Memory B cell (primary cell): ENCODE measurements around the gene TBC1D20.
"Not testable (repeated sequence)": the region's sequence is repeated elsewhere in the genome, so short reads cannot be mapped to it uniquely, and the experiment has no call there.

ENCODE experiments used
- ATAC-seq: fragments of 150-1000 bp; cut with Tn5 transposase; 2 replicates; pipeline ENCODE4 v1.10.0; 2021; ENCODE audit warnings: low read depth, mild to moderate bottlenecking, moderate library complexity
- DNase-seq, 2 donors: peaks; one replicate each; pipeline ENCODE4 v3.0.0; 2022; ENCODE audit warnings: low spot score in 2 of 2
- H3K27ac Mint-ChIP-seq: one replicate; pipeline ENCODE4 v1.8.0; 2022; ENCODE audit warnings: mild to moderate bottlenecking, moderate library complexity, mixed read lengths
- H3K27me3 Mint-ChIP-seq: one replicate; pipeline ENCODE4 v1.8.0; 2022; ENCODE audit warnings: mixed read lengths
- H3K36me3 Mint-ChIP-seq: one replicate; pipeline ENCODE4 v1.8.0; 2022; ENCODE audit warnings: mild to moderate bottlenecking, mixed read lengths
- H3K4me1 Mint-ChIP-seq: one replicate; pipeline ENCODE4 v1.8.0; 2022; ENCODE audit warnings: mixed read lengths
- H3K4me3 Mint-ChIP-seq: one replicate; pipeline ENCODE4 v1.8.0; 2022; ENCODE audit warnings: mild to moderate bottlenecking, moderate library complexity, mixed read lengths
- H3K9me3 Mint-ChIP-seq: one replicate; pipeline ENCODE4 v1.8.0; 2022; ENCODE audit warnings: mixed read lengths

TBC1D20 gene

DNA sequence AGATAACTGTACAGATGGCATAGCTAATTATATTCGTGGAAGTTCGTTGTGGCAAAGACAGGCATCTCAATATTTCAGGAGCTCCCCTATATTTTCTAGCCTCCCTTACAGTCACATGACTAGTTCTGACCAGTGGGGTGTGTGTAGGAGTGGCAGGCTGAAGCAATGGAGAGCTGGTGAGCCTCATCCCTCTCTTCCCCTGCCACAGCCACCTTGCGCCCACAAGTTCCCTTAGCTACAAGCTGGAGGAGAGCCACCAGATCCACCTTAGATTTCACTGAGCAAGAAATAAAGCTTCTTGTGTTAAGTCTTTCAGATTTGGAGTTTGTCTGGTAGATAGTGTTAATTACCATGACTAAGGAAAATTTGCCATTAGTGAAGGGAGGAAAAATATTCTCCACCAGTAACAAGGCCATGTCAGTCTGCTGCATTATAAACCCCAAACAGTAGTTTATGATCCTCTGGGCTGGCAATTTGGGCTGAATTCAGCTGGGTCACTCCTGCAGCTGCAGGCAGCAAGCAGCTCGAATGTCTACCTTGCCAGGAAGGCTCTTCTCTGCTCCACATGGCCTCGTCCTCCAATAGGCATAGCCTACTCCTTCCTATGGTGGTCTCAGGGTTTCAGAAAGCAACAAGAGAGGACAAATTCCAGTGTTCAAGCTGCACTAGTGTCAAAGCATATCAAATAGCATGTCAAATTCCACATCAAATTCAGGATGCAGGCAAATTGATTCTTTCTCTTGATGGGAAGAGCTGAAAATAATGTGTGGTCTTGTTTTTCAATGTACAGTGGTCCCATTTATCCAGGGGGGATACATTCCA lies 61.7 kb downstream of the TBC1D20 start:
- H3K4me1 Mint-ChIP-seq: peaks cover 14% of the 10 kb centered on the region
- no peaks in the 10 kb centered on the region for H3K9me3 Mint-ChIP-seq
- no peak overlapping the region for H3K27ac Mint-ChIP-seq
- no peak overlapping the region for H3K4me3 Mint-ChIP-seq
- peaks cover 2% of the 10 kb centered on the region for H3K36me3 Mint-ChIP-seq
- H3K27me3 Mint-ChIP-seq: no peaks in the 10 kb centered on the region
- ATAC-seq: no peak
- DNase-seq: no peak

DNA sequence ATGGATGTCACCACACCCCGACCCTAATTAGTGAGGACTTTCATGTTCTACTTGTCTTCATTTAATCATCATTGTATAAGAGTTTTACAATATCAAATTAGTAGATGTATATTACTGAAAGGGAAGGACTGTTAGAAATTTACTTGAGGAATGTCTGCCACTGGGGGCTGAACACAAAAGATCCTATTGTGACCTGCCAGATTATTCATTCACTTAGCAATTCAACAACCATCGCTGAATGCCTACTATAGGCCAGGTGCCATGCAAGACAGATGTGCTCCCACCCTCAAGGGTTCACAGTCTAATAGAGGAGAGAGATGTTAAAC lies 62.2 kb downstream of the TBC1D20 start:
- ATAC-seq (no peak), DNase-seq (no peak)
- Mint-ChIP-seq H3K4me1 (peaks cover 14% of the 10 kb centered on the region), H3K27ac (no peak overlapping the region), H3K27me3 (no peaks in the 10 kb centered on the region), H3K4me3 (no peak overlapping the region), H3K36me3 (peaks cover 2% of the 10 kb centered on the region), H3K9me3 (no peaks in the 10 kb centered on the region)

DNA sequence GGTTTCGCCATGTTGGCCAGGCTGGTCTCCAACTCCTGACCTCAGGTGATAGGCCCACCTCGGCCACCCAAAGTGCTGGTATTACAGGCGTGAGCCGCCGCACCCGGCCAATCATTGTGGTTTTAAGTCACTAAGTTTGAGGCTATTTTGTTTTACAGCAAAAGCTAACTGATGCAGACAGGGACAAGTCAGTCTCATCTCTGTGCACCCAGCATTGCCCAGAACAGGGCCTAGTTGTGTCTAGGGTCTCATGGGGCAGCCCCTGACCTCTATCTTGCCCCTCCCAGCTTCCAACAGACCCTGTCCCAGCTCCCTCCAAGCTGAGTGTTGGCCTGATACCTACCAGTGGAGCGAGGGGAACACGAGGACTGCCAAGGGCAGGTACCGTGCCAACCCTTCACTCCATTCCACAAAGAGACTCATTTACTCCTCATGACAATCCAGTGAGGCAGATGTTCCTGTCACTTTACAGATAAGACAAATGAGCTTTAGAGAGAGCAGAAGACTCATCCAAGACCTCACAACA lies 63.1 kb downstream of the TBC1D20 start:
- no peaks in the 10 kb centered on the region for H3K9me3 Mint-ChIP-seq
- peaks cover 14% of the 10 kb centered on the region for H3K4me1 Mint-ChIP-seq
- H3K27me3 Mint-ChIP-seq: no peaks in the 10 kb centered on the region
- no peak for DNase-seq
- H3K27ac Mint-ChIP-seq: no peak overlapping the region
- H3K36me3 Mint-ChIP-seq: peaks cover 6% of the 10 kb centered on the region
- no peak overlapping the region for H3K4me3 Mint-ChIP-seq
- ATAC-seq: no peak

DNA sequence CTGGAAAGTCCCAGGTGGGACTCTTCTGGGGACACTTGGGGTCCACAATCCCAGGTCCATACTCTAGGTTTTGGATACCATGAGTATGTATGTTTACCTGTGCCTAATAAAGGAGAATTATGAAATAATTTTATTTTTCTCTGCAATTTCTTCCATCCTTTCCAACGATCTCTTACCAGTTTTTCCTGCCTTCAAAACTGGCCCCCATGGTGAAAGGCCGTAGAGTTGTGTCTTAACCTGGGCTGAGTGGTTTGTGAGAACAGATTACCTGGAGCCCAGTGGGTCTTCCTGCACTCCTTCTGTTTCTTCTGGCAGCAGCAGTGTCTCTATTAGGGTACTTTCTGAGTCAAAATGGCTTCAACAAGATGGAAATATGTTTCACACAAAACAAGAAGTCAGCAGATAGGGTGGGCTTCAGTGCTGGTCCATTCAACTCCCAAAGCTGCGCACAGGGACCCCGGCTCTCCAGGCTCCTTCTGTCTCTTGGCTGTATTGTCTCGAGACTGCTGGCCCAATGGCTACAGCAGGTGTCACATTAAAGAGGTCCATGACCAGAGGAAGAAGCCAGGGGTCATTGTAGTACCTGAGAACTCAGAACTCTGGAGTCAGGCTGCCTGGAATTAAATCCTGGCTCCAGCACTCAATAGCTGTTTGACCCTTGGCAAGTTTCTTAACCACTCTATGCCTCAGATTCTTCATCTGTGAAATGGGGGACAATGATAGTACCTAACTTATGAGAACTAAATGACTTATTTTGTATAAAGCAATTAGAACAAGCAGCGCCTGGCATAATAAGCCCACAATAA lies 64.7 kb downstream of the TBC1D20 start:
- no peak overlapping the region for H3K27ac Mint-ChIP-seq
- H3K9me3 Mint-ChIP-seq: no peaks in the 10 kb centered on the region
- no peaks in the 10 kb centered on the region for H3K27me3 Mint-ChIP-seq
- H3K4me1 Mint-ChIP-seq: peaks cover 8% of the 10 kb centered on the region
- ATAC-seq: no peak
- H3K4me3 Mint-ChIP-seq: no peak overlapping the region
- no peak for DNase-seq
- peaks cover 13% of the 10 kb centered on the region for H3K36me3 Mint-ChIP-seq

GRCh38 chr20:396619-397431 lies 65.5 kb downstream of the TBC1D20 start:
- H3K27ac Mint-ChIP-seq: no peak overlapping the region
- H3K4me3 Mint-ChIP-seq: no peak overlapping the region
- no peak for ATAC-seq
- peaks cover 5% of the 10 kb centered on the region for H3K4me1 Mint-ChIP-seq
- H3K27me3 Mint-ChIP-seq: no peaks in the 10 kb centered on the region
- peaks cover 13% of the 10 kb centered on the region for H3K36me3 Mint-ChIP-seq
- DNase-seq: no peak
- H3K9me3 Mint-ChIP-seq: no peaks in the 10 kb centered on the region

DNA sequence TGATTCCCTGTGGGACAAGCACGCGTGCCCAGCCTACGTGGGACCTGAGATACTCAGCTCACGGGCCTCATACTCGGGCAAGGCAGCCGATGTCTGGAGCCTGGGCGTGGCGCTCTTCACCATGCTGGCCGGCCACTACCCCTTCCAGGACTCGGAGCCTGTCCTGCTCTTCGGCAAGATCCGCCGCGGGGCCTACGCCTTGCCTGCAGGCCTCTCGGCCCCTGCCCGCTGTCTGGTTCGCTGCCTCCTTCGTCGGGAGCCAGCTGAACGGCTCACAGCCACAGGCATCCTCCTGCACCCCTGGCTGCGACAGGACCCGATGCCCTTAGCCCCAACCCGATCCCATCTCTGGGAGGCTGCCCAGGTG lies 66.1 kb downstream of the TBC1D20 start:
- no peak overlapping the region for H3K27ac Mint-ChIP-seq
- H3K4me3 Mint-ChIP-seq: no peak overlapping the region
- no peaks in the 10 kb centered on the region for H3K27me3 Mint-ChIP-seq
- peaks cover 3% of the 10 kb centered on the region for H3K4me1 Mint-ChIP-seq
- DNase-seq (no peak), ATAC-seq (no peak)
- peaks cover 16% of the 10 kb centered on the region for H3K36me3 Mint-ChIP-seq
- H3K9me3 Mint-ChIP-seq: no peaks in the 10 kb centered on the region

DNA sequence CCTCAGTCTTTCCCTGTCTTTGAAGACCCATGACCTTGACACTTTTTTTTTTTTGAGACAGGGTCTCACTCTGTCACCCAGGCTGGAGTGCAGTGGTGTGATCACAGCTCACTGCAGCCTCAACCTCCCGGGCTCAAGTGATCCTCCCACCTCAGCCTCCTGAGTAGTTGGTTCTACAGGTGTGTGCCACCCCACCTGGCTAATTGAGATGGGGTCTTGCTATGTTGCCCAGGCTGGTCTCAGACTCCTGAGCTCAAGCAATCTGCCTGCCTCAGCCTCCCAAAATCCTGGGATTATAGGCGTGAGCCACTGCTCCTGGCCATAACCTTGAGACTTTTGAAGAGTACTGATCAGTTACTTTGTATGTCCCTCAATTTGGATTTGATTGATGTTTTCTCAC lies 69.0 kb downstream of the TBC1D20 start:
- H3K4me1 Mint-ChIP-seq, DNase-seq, H3K9me3 Mint-ChIP-seq, ATAC-seq, H3K4me3 Mint-ChIP-seq, H3K27me3 Mint-ChIP-seq, H3K27ac Mint-ChIP-seq: not testable (repeated sequence)
- H3K36me3 Mint-ChIP-seq: peaks cover 22% of the 10 kb centered on the region

- ATAC-seq (no peak), DNase-seq (no peak)
- H3K4me1 Mint-ChIP-seq: no peaks in the 10 kb centered on the region
- no peak overlapping the region for H3K4me3 Mint-ChIP-seq
- no peaks in the 10 kb centered on the region for H3K9me3 Mint-ChIP-seq
- H3K27me3 Mint-ChIP-seq: no peaks in the 10 kb centered on the region
- H3K36me3 Mint-ChIP-seq: peaks cover 25% of the 10 kb centered on the region
- peak overlapping the region; percentile 73 for H3K27ac Mint-ChIP-seq
These were observed 71.2 kb downstream of the TBC1D20 start for GRCh38 chr20:391041-391711.

GRCh38 chr20:389220-389619 lies 73.1 kb downstream of the TBC1D20 start:
- H3K27ac Mint-ChIP-seq: no peak overlapping the region
- no peaks in the 10 kb centered on the region for H3K27me3 Mint-ChIP-seq
- peaks cover 22% of the 10 kb centered on the region for H3K36me3 Mint-ChIP-seq
- DNase-seq: no peak
- no peak for ATAC-seq
- H3K4me3 Mint-ChIP-seq: no peak overlapping the region
- H3K4me1 Mint-ChIP-seq: peaks cover 3% of the 10 kb centered on the region
- no peaks in the 10 kb centered on the region for H3K9me3 Mint-ChIP-seq

GRCh38 chr20:388034-388994 lies 74.0 kb downstream of the TBC1D20 start:
- DNase-seq (no peak), ATAC-seq (no peak)
- Mint-ChIP-seq H3K9me3 (no peaks in the 10 kb centered on the region), H3K27me3 (no peaks in the 10 kb centered on the region), H3K4me3 (no peak overlapping the region), H3K4me1 (peaks cover 8% of the 10 kb centered on the region), H3K27ac (peak overlapping the region; percentile 26), H3K36me3 (peaks cover 17% of the 10 kb centered on the region)

DNA sequence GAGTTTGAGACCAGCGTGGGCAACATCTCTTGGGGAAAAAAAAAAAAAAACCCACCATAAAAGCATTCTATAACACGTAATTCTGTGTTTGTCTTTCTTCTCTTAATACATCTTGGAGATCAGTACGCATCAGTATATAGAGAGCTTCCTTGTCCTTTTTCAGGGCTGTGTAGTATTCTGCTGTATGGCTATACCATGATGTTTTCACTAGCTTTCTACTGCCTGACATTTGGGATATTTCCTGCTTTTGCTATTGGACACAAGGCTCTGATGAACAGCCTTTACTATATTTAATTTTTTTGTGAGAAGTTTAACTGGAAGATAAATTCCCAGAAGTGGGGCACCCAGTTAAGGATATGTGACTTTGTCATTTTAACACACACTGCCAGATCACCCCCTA lies 74.8 kb downstream of the TBC1D20 start:
- Mint-ChIP-seq H3K9me3 (no peaks in the 10 kb centered on the region), H3K36me3 (peaks cover 14% of the 10 kb centered on the region), H3K4me1 (peaks cover 13% of the 10 kb centered on the region), H3K27ac (no peak overlapping the region), H3K27me3 (no peaks in the 10 kb centered on the region), H3K4me3 (no peak overlapping the region)
- ATAC-seq (no peak), DNase-seq (no peak)

GRCh38 chr20:386634-387033 lies 75.7 kb downstream of the TBC1D20 start:
- H3K4me3 Mint-ChIP-seq, H3K9me3 Mint-ChIP-seq, H3K27ac Mint-ChIP-seq, H3K27me3 Mint-ChIP-seq, DNase-seq, ATAC-seq: not testable (repeated sequence)
- H3K4me1 Mint-ChIP-seq: peaks cover 13% of the 10 kb centered on the region
- H3K36me3 Mint-ChIP-seq: peaks cover 14% of the 10 kb centered on the region
